Central memory CD8-positive, alpha-beta T cell (primary cell): ENCODE data around the gene JHY.

Experiments used
- ATAC-seq: fragments of 150-1000 bp; cut with Tn5 transposase; replicated peaks from 2 replicates; pipeline ENCODE4 v1.10.0; 2022; ENCODE audit warnings: mild to moderate bottlenecking, moderate FRiP score, moderate number of reproducible peaks; ENCODE audit not compliant: poor library complexity, severe bottlenecking; ENCODE audit errors: extremely low read depth
- DNase-seq, 2 donors: peaks; one replicate each; pipeline ENCODE4 v3.0.0; 2021; ENCODE audit warnings: low spot score in 2 of 2
- H3K27ac Mint-ChIP-seq: one replicate; pipeline ENCODE4 v1.8.0; 2022; ENCODE audit warnings: low read depth, mild to moderate bottlenecking, moderate library complexity, mixed read lengths
- H3K27me3 Mint-ChIP-seq: one replicate; pipeline ENCODE4 v1.8.0; 2022; ENCODE audit warnings: mixed read lengths
- H3K36me3 Mint-ChIP-seq: one replicate; pipeline ENCODE4 v1.8.0; 2022; ENCODE audit warnings: mild to moderate bottlenecking, moderate library complexity, mixed read lengths; ENCODE audit not compliant: insufficient read depth
- H3K4me1 Mint-ChIP-seq: one replicate; pipeline ENCODE4 v1.8.0; 2022; ENCODE audit warnings: mixed read lengths
- H3K4me3 Mint-ChIP-seq: one replicate; pipeline ENCODE4 v1.8.0; 2022; ENCODE audit warnings: mild to moderate bottlenecking, moderate library complexity, mixed read lengths
- H3K9me3 Mint-ChIP-seq: one replicate; pipeline ENCODE4 v1.8.0; 2022; ENCODE audit warnings: mixed read lengths

JHY gene

DNA sequence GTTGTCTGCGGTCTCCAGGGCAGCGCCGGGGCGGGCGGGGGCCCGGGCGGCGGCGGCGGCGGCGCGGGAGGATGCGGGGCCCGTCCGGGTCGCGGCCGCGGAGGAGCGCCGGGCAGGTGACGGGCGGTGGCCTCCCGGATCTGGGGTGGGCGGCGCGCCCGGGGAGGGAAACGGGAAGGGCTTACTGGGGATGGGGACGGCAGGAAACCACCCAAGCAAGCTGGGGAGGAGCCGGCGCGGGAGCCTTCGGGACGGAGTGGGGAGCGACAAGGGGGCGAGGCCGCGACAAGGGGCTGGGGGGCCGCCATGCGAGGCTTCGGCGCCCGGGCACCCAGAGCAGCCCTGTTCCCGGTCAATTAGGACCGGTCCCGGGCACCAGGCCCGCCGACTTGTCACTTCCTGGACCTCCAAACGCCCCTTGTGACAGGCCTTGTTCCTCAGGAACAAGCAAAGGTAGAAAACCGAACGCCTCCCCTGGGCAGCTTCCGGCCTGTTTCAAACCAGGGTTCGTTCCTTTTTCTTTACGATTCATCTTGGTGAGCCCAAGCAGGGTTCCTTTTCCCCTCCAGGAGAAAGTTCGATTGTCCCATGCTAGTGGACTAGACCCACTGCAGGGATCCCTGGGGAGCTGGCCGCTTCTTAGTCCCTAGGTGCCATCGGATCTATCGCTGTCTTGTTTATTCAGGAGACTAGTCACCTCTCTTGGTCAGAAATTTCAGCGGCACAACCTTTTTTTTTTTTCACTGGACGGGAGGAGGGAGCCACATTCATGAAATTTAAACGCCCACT, 492 bp downstream of the JHY start:
- H3K36me3 Mint-ChIP-seq = peaks cover 14% of the 10 kb centered on the region
- H3K27ac Mint-ChIP-seq = peak overlapping the region; percentile 94
- peak; percentile 22 to 35 for DNase-seq
- no peaks in the 10 kb centered on the region for H3K9me3 Mint-ChIP-seq
- H3K4me3 Mint-ChIP-seq = peak overlapping the region; percentile 88
- no peaks in the 10 kb centered on the region for H3K27me3 Mint-ChIP-seq
- peaks cover 56% of the 10 kb centered on the region for H3K4me1 Mint-ChIP-seq
- peak; percentile 72 for ATAC-seq

DNA sequence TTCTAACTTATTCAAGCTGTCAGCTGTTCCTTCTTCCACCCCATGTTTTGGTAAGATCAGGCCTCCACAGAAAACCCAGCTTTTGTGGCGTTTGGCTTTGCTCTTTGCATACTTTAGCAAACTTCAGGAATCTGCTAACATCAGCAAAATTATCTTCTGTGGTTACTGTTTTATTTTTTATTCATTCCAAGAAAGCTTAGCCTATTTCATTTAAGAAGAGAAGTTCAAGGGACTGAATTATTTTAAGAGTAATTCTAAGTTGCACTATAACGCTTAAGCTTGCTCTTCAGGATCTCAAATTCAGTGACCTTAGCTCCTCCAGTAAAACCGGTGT, 1.1 kb downstream of the JHY start:
- ATAC-seq (no peak), DNase-seq (no peak)
- Mint-ChIP-seq H3K27ac (peak overlapping the region; percentile 94), H3K27me3 (no peaks in the 10 kb centered on the region), H3K4me1 (peaks cover 52% of the 10 kb centered on the region), H3K9me3 (no peaks in the 10 kb centered on the region), H3K36me3 (peaks cover 14% of the 10 kb centered on the region), H3K4me3 (peak overlapping the region; percentile 88)

- Mint-ChIP-seq H3K27ac (no peak overlapping the region), H3K36me3 (peaks cover 9% of the 10 kb centered on the region), H3K4me3 (no peak overlapping the region), H3K27me3 (no peaks in the 10 kb centered on the region), H3K9me3 (no peaks in the 10 kb centered on the region), H3K4me1 (peaks cover 33% of the 10 kb centered on the region)
- no peak for ATAC-seq
- no peak for DNase-seq
Measured at GRCh38 chr11:122888162-122888561, 5.6 kb downstream of the JHY start.

DNA sequence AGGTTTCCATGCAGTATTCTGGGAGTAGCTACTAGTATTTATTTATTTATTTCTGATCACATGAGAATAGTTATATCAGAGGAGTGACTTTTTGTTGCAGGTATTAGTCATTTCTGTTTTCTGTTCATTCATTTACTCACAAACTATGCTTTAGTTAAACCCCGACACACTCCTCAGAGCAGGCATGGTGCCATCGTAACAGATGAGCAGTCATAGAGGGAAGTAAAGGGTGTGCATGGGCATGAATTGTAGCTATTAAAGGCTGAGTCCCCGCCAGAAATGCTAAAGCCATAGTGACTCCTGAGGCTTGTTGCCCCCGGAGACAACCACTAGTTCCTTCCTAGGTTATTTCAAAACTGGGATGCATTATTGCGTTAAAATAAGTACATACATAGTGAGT, 10.6 kb downstream of the JHY start:
- H3K27ac Mint-ChIP-seq = no peak overlapping the region
- no peaks in the 10 kb centered on the region for H3K36me3 Mint-ChIP-seq
- H3K4me1 Mint-ChIP-seq = peaks cover under 1% of the 10 kb centered on the region
- DNase-seq = no peak
- H3K9me3 Mint-ChIP-seq = no peaks in the 10 kb centered on the region
- H3K4me3 Mint-ChIP-seq = no peak overlapping the region
- ATAC-seq = no peak
- no peaks in the 10 kb centered on the region for H3K27me3 Mint-ChIP-seq

DNA sequence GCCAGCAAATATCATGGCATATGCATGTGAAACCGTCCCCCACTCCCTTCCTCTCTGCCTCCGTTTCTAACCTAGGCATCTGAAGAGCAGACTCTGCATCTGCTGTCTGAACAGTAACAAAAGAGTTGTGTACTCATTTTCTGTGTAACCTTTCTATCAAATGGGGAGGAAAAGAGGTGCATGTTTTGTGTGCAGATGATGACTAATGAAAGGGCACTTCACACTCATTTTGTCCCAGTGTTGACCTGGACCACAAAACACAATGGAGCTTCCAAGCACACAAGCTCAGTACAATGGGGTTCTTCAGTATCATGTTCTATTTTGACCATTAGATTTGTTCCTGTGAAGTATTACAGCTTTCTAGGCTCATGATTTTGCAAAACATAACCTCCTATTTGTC, 13.0 kb downstream of the JHY start:
- Mint-ChIP-seq H3K4me1 (peaks cover 5% of the 10 kb centered on the region), H3K27ac (no peak overlapping the region), H3K36me3 (no peaks in the 10 kb centered on the region), H3K27me3 (no peaks in the 10 kb centered on the region), H3K4me3 (no peak overlapping the region), H3K9me3 (no peaks in the 10 kb centered on the region)
- DNase-seq (no peak), ATAC-seq (no peak)

DNA sequence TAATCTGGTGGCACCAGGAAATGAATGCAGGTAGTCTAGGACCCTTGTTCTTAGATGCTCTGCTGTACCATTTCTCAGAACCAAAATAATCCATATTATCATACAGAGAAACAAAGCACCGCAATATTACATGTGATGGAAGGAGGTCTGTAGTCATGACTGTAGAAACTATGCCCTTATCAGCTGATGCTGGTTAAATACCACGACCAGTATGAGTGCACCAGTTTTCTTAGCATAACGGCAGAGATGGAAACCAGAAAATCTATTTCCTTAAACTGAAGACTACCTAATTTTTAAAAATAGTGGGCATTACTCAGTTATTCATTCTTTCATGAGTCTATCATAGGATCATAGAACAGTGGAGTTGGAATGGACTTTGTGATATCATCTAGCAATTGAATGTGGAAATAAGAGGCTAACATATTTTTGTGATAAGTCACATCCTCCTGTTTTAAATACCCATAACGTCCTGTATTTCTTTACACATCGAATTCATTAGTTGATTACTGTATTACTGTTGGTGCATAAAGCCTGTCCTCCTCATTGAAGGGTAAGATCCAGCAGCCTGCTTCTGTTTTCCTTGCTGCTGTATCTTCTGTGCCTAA, 15.1 kb downstream of the JHY start:
- DNase-seq (no peak), ATAC-seq (no peak)

DNA sequence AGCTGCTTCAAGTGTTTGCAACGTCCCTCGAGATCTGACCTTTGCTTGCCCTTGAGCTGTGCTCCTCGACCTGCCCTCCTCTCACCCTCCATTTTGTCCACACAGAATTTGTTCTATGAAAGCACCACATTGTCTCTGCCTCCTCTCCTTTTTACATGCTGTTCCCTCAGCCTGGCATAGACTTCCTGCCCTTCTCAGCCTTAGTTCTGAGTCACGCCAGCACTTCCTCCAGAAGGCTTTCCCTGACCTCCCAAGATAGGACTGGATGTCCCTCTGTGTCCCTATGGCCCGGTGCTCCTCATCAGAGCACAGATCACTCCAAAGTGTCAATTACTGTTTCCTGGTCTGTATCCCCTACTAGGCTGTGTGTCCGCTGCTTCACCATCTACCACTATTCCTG, 16.2 kb downstream of the JHY start:
- ATAC-seq (no peak), DNase-seq (no peak)
- Mint-ChIP-seq H3K27me3 (no peaks in the 10 kb centered on the region), H3K27ac (peak overlapping the region; percentile 11), H3K4me3 (no peak overlapping the region), H3K9me3 (no peaks in the 10 kb centered on the region), H3K4me1 (peaks cover 5% of the 10 kb centered on the region), H3K36me3 (peaks cover 8% of the 10 kb centered on the region)

More for the DNA sequence above, 15.1 kb downstream of the JHY start:
- peaks cover 5% of the 10 kb centered on the region for H3K4me1 Mint-ChIP-seq
- peaks cover 5% of the 10 kb centered on the region for H3K36me3 Mint-ChIP-seq
- no peaks in the 10 kb centered on the region for H3K27me3 Mint-ChIP-seq
- H3K4me3 Mint-ChIP-seq = no peak overlapping the region
- no peak overlapping the region for H3K27ac Mint-ChIP-seq
- no peaks in the 10 kb centered on the region for H3K9me3 Mint-ChIP-seq

DNA sequence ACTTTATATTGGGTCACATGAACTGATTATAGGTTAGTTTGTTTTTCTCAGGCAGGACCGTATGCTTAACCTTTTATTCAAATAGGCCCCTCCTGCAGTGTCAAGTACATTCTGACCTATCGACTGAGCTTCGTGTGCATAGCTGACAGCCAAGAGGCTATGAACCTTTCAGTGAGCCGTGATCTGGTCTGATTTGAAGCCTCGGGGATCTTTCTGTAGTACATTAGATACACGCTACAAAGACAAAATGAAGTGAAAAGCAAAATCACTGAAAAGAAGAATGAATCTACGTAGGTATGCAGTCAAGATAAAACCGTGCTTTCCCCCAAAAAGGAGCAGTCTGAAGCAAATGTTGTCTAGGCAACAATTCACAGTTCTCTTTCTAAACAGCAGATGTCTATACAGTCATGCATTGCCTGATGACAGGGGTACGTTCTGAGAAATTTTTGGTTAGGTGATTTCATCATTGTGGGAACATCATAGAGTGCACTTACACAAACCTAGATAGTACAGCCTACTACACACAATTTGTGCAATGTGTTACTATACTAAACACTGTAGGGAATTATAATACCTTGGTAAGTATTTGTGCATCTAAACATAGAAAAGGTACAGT, 18.1 kb downstream of the JHY start:
- ATAC-seq = no peak
- Mint-ChIP-seq H3K4me3 (no peak overlapping the region), H3K27ac (no peak overlapping the region)

GRCh38 chr11:122902951-122903350, 20.4 kb downstream of the JHY start:
- H3K27ac Mint-ChIP-seq = no peak overlapping the region
- H3K4me3 Mint-ChIP-seq = no peak overlapping the region
- peaks cover 5% of the 10 kb centered on the region for H3K4me1 Mint-ChIP-seq
- no peaks in the 10 kb centered on the region for H3K27me3 Mint-ChIP-seq
- DNase-seq (no peak), ATAC-seq (no peak)
- H3K36me3 Mint-ChIP-seq = peaks cover 16% of the 10 kb centered on the region
- H3K9me3 Mint-ChIP-seq = no peaks in the 10 kb centered on the region

More for the DNA sequence above, 18.1 kb downstream of the JHY start:
- Mint-ChIP-seq H3K9me3 (no peaks in the 10 kb centered on the region), H3K27me3 (no peaks in the 10 kb centered on the region), H3K4me1 (peaks cover 5% of the 10 kb centered on the region), H3K36me3 (peaks cover 10% of the 10 kb centered on the region)
- DNase-seq = no peak

DNA sequence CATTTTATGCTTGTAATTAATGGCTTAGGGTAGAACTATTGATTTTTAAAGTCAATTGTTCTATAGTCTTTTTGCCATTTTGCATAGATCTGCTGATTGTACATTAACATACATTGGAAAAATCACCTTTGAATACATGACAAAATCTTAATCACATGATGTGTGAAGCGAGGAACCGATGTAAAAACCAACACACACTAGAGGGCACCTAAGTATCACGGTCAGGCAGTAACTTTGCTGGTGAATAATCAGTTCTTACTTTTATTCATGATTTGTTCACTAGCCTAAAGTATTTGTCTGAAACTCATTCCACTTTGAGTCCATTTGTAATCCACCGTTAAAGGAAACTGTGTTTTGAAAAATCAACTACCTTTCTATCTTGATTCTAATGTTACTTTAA, 28.2 kb downstream of the JHY start:
- Mint-ChIP-seq H3K27me3 (no peaks in the 10 kb centered on the region), H3K4me1 (peaks cover 6% of the 10 kb centered on the region), H3K27ac (no peak overlapping the region), H3K9me3 (no peaks in the 10 kb centered on the region), H3K36me3 (peaks cover 8% of the 10 kb centered on the region), H3K4me3 (no peak overlapping the region)
- no peak for DNase-seq
- ATAC-seq = no peak

DNA sequence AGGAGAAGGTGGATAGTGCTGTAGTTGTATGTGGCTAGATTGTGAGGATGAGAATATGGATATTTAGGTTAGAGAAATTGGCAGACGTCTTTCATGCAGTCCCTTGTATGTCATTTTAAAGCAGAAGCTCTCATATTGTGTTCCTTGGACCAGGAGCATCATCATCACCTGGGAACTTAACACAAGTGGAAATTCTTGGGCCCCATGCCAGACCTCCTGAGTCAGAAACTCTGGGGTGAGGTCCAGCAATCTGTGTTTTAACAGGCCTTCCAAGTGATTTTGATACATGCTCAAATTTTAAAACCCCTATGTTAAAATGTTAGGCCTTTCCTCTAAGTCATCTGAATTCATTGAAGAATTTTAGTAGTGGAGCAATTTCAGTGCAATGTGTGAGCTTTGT, 34.8 kb downstream of the JHY start:
- Mint-ChIP-seq H3K36me3 (no peaks in the 10 kb centered on the region), H3K27ac (no peak overlapping the region), H3K27me3 (no peaks in the 10 kb centered on the region), H3K4me1 (peaks cover 6% of the 10 kb centered on the region), H3K9me3 (no peaks in the 10 kb centered on the region), H3K4me3 (no peak overlapping the region)
- no peak for DNase-seq
- no peak for ATAC-seq

DNA sequence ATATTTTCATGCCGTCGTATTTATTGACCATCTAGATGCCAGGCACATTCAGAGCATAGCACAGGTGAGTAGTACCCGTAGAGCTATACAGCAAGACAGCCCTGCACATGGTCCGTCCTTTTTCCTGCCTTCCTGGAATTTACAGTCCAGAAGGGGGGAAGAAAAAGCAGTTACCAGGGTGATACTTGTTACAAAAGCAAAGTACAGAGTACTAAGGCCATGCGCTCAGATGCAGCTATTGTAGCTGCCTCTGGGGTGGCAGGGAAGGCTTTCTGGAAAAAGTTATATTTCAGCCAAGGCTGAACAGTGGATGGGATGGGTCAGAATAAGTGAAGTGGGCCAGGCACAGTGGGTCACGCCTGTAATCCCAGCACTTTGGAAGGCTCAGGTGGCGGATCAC, 36.2 kb downstream of the JHY start:
- DNase-seq (no peak), ATAC-seq (no peak)
- H3K27me3 Mint-ChIP-seq = no peaks in the 10 kb centered on the region
- H3K4me1 Mint-ChIP-seq = no peaks in the 10 kb centered on the region
- no peak overlapping the region for H3K27ac Mint-ChIP-seq
- H3K36me3 Mint-ChIP-seq = no peaks in the 10 kb centered on the region
- H3K9me3 Mint-ChIP-seq = no peaks in the 10 kb centered on the region
- H3K4me3 Mint-ChIP-seq = no peak overlapping the region

- no peak overlapping the region for H3K4me3 Mint-ChIP-seq
- no peak overlapping the region for H3K27ac Mint-ChIP-seq
- no peaks in the 10 kb centered on the region for H3K4me1 Mint-ChIP-seq
- DNase-seq (no peak), ATAC-seq (no peak)
- H3K36me3 Mint-ChIP-seq = peaks cover 4% of the 10 kb centered on the region
- H3K27me3 Mint-ChIP-seq = no peaks in the 10 kb centered on the region
- H3K9me3 Mint-ChIP-seq = no peaks in the 10 kb centered on the region
Measured at GRCh38 chr11:122920579-122920978, 38.0 kb downstream of the JHY start.
